BJ (cell line): ENCODE results near the gene ACAD9. TPM values are rescaled to one million over a fixed set of nuclear protein-coding genes. Genes with fewer than 3 reads are reported as not detected.

Experiments used
- CTCF ChIA-PET: fragments of 350-600 bp; formaldehyde crosslinking; extraction: SDS; loops from one replicate; lab custom pipeline; 2021; ENCODE audit warnings: antibody characterized with exemption, inconsistent platforms; lab: Yijun Ruan, JAX
- POLR2A ChIA-PET: fragments of 300-600 bp; sonication (Branson Sonifier 250); formaldehyde crosslinking; extraction: SDS; loops from one replicate; lab custom pipeline; 2021; ENCODE audit warnings: antibody characterized with exemption; lab: Charles Lee
- DNase-seq: peaks from one replicate; pipeline ENCODE4 v3.0.0-alpha.2; 2011; ENCODE audit warnings: low read depth
- H3K27me3 ChIP-seq: 2 replicates; pipeline ENCODE4 v1.6.0; 2011; ENCODE audit warnings: low read length; ENCODE audit not compliant: control insufficient read depth, insufficient read depth
- H3K36me3 ChIP-seq: 2 replicates; pipeline ENCODE4 v1.5.1; 2011; ENCODE audit warnings: low read length; ENCODE audit not compliant: control insufficient read depth, insufficient read depth
- H3K4me3 ChIP-seq: 2 replicates; pipeline ENCODE4 v1.5.1; 2011; ENCODE audit warnings: low read depth, mild to moderate bottlenecking, control low read depth, low read length
- CTCF ChIP-seq: IDR thresholded peaks from 2 replicates; pipeline ENCODE4 v1.5.1; 2011; ENCODE audit warnings: low read depth, mild to moderate bottlenecking, control low read depth, inconsistent platforms, low read length, moderate library complexity; ENCODE audit not compliant: insufficient read depth
- polyA plus RNA-seq: library from polyadenylated mRNA; depleted of rRNA; stranded (reverse); fragments of >200 nt; gene quantifications from 2 replicates; pipeline ENCODE4 v1.2.3, GENCODE V29; 2011

The ACAD9 gene
- polyA plus RNA-seq, 1 experiment: 48.5 TPM

GRCh38 chr3:128903501-128903900, 24.1 kb downstream of the ACAD9 start:
- DNase-seq: no peak
- TF ChIP-seq CTCF: no peak
- Histone ChIP-seq H3K4me3 (no peak overlapping the region), H3K27me3 (no peaks in the 10 kb centered on the region), H3K36me3 (peaks cover 57% of the 10 kb centered on the region)
- POLR2A ChIA-PET: no interaction called here
- CTCF ChIA-PET: no interaction called here

- H3K27me3 ChIP-seq: no peaks in the 10 kb centered on the region
- H3K4me3 ChIP-seq: no peak overlapping the region
- TF ChIP-seq CTCF: no peak
- peaks cover 56% of the 10 kb centered on the region for H3K36me3 ChIP-seq
- no peak for DNase-seq
- ChIA-PET POLR2A (no interaction called here), CTCF (no interaction called here)
Observed at GRCh38 chr3:128906031-128906803, 26.8 kb downstream of the ACAD9 start.

- CTCF ChIA-PET: no interaction called here
- no peaks in the 10 kb centered on the region for H3K27me3 ChIP-seq
- no peak overlapping the region for H3K4me3 ChIP-seq
- DNase-seq: no peak
- peaks cover 54% of the 10 kb centered on the region for H3K36me3 ChIP-seq
- POLR2A ChIA-PET: no interaction called here
- TF ChIP-seq CTCF: no peak
Observed at GRCh38 chr3:128906804-128907525, 27.5 kb downstream of the ACAD9 start.

GRCh38 chr3:128907706-128908445, 28.5 kb downstream of the ACAD9 start:
- CTCF ChIA-PET: no interaction called here
- no peaks in the 10 kb centered on the region for H3K27me3 ChIP-seq
- no peak for DNase-seq
- H3K4me3 ChIP-seq: no peak overlapping the region
- no peak for TF ChIP-seq CTCF
- POLR2A ChIA-PET: interaction anchor here (0.6 kb wide), 1 partner anchor 17 kb away, joined by 4 read pairs; no protein-coding TSS in a partner anchor
- H3K36me3 ChIP-seq: peaks cover 49% of the 10 kb centered on the region

GRCh38 chr3:128908951-128909350, 29.5 kb downstream of the ACAD9 start:
- Histone ChIP-seq H3K4me3 (no peak overlapping the region), H3K27me3 (no peaks in the 10 kb centered on the region), H3K36me3 (peaks cover 50% of the 10 kb centered on the region)
- ChIA-PET CTCF (no interaction called here), POLR2A (no interaction called here)
- TF ChIP-seq CTCF: no peak
- DNase-seq: no peak
